Loucy (cell line): Measurements from ENCODE around the gene PCDHA7.

Source experiments
- EZH2phosphoT487 ChIP-seq: fragments of 200-600 bp; IDR thresholded peaks from 2 replicates; pipeline ENCODE4 v1.6.1; 2018; ENCODE audit warnings: antibody characterized with exemption, mild to moderate bottlenecking, moderate library complexity, borderline replicate concordance
- TF ChIP-seq, protein P1 (sequence below): fragments of 200-600 bp; sonication (generic); conservative IDR thresholded peaks from 2 replicates; pipeline ENCODE4 v1.5.1; 2014; ENCODE audit warnings: mild to moderate bottlenecking, antibody characterized with exemption, low read length

GRCh38 chr5:140785905-140786686, 48.0 kb upstream of the PCDHA7 start, which contains the start of gene PCDHA1:
- TF ChIP-seq, protein P1, sequence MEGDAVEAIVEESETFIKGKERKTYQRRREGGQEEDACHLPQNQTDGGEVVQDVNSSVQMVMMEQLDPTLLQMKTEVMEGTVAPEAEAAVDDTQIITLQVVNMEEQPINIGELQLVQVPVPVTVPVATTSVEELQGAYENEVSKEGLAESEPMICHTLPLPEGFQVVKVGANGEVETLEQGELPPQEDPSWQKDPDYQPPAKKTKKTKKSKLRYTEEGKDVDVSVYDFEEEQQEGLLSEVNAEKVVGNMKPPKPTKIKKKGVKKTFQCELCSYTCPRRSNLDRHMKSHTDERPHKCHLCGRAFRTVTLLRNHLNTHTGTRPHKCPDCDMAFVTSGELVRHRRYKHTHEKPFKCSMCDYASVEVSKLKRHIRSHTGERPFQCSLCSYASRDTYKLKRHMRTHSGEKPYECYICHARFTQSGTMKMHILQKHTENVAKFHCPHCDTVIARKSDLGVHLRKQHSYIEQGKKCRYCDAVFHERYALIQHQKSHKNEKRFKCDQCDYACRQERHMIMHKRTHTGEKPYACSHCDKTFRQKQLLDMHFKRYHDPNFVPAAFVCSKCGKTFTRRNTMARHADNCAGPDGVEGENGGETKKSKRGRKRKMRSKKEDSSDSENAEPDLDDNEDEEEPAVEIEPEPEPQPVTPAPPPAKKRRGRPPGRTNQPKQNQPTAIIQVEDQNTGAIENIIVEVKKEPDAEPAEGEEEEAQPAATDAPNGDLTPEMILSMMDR = peak; percentile 20; the same call in 1 of the 2 replicates
- TF ChIP-seq EZH2phosphoT487 = no peak
